H9 (cell line): ENCODE results near the gene EDRF1. TPM values are rescaled to one million over a fixed set of nuclear protein-coding genes. Genes with fewer than 3 reads are reported as not detected.

Experiments used
- DNase-seq: peaks from one replicate; pipeline ENCODE4 v3.0.0-alpha.2; 2017
- H2AFZ ChIP-seq: one replicate; pipeline ENCODE4 v1.6.1; 2013; ENCODE audit warnings: mild to moderate bottlenecking, low read length, control low read depth, moderate library complexity
- H2AK5ac ChIP-seq: 2 replicates; pipeline ENCODE4 v1.6.1; 2013; ENCODE audit warnings: low read length, control low read depth, mixed read lengths; ENCODE audit not compliant: insufficient read length
- H2BK120ac ChIP-seq: one replicate; pipeline ENCODE4 v1.6.1; 2013; ENCODE audit warnings: low read depth, mild to moderate bottlenecking, low read length, control low read depth, inconsistent platforms; ENCODE audit not compliant: poor library complexity, severe bottlenecking
- H2BK12ac ChIP-seq: 2 replicates; pipeline ENCODE4 v1.6.1; 2013; ENCODE audit warnings: low read length, control low read depth, mixed read lengths, low read depth; ENCODE audit not compliant: insufficient read length
- H2BK15ac ChIP-seq: 2 replicates; pipeline ENCODE4 v1.6.1; 2013; ENCODE audit warnings: low read depth, low read length, control low read depth
- H2BK20ac ChIP-seq: one replicate; pipeline ENCODE4 v1.6.1; 2013; ENCODE audit warnings: low read depth, mild to moderate bottlenecking, low read length, control low read depth, inconsistent platforms; ENCODE audit not compliant: poor library complexity, severe bottlenecking
- H2BK5ac ChIP-seq: 2 replicates; pipeline ENCODE4 v1.6.1; 2013; ENCODE audit warnings: low read length, control low read depth, mixed read lengths; ENCODE audit not compliant: insufficient read length
- H3K14ac ChIP-seq: 2 replicates; pipeline ENCODE4 v1.6.1; 2013; ENCODE audit warnings: low read length, control low read depth; ENCODE audit not compliant: insufficient read depth
- H3K18ac ChIP-seq: 2 replicates; pipeline ENCODE4 v1.6.1; 2013; ENCODE audit warnings: low read depth, mild to moderate bottlenecking, mixed read lengths, low read length, control low read depth; ENCODE audit not compliant: insufficient read length
- H3K23ac ChIP-seq: 2 replicates; pipeline ENCODE4 v1.6.1; 2013; ENCODE audit warnings: low read length, control low read depth, mixed read lengths, low read depth; ENCODE audit not compliant: insufficient read length
- H3K23me2 ChIP-seq: 2 replicates; pipeline ENCODE4 v1.6.1; 2013; ENCODE audit warnings: low read depth, mild to moderate bottlenecking, mixed read lengths, low read length, control low read depth; ENCODE audit not compliant: insufficient read length, poor library complexity, severe bottlenecking
- H3K27ac ChIP-seq: 2 replicates; pipeline ENCODE4 v1.5.1; 2013; ENCODE audit warnings: low read length, control low read depth, mixed read lengths, low read depth; ENCODE audit not compliant: insufficient read length
- H3K27me3 ChIP-seq: 2 replicates; pipeline ENCODE4 v1.6.1; 2013; ENCODE audit warnings: low read length, control low read depth, inconsistent platforms; ENCODE audit not compliant: insufficient read depth
- H3K4ac ChIP-seq: 2 replicates; pipeline ENCODE4 v1.6.1; 2013; ENCODE audit warnings: low read depth, mild to moderate bottlenecking, control low read depth, inconsistent platforms, low read length, moderate library complexity
- H3K4me1 ChIP-seq: 2 replicates; pipeline ENCODE4 v1.6.1; 2013; ENCODE audit warnings: low read length, control low read depth, inconsistent platforms; ENCODE audit not compliant: insufficient read depth
- H3K4me2 ChIP-seq: 2 replicates; pipeline ENCODE4 v1.6.1; 2013; ENCODE audit warnings: low read length, control low read depth, mixed read lengths; ENCODE audit not compliant: insufficient read length, insufficient read depth
- H3K56ac ChIP-seq: 2 replicates; pipeline ENCODE4 v1.6.1; 2013; ENCODE audit warnings: low read depth, mild to moderate bottlenecking, mixed read lengths, low read length, control low read depth; ENCODE audit not compliant: insufficient read length
- H3K79me1 ChIP-seq: 2 replicates; pipeline ENCODE4 v1.6.1; 2013; ENCODE audit warnings: low read depth, mild to moderate bottlenecking, moderate library complexity, low read length, control low read depth, inconsistent platforms; ENCODE audit not compliant: insufficient read depth, poor library complexity, severe bottlenecking
- H3K79me2 ChIP-seq: 2 replicates; pipeline ENCODE4 v1.6.1; 2013; ENCODE audit warnings: low read length, control low read depth, inconsistent platforms; ENCODE audit not compliant: insufficient read depth
- H3K9ac ChIP-seq: 2 replicates; pipeline ENCODE4 v1.6.1; 2013; ENCODE audit warnings: low read length, control low read depth, mixed read lengths; ENCODE audit not compliant: insufficient read length; ENCODE audit errors: extremely low read depth
- H3K9me3 ChIP-seq: one replicate; pipeline ENCODE4 v1.6.1; 2013; ENCODE audit warnings: low read depth, low read length, inconsistent platforms; ENCODE audit not compliant: control insufficient read depth
- H3T11ph ChIP-seq: one replicate; pipeline ENCODE4 v1.6.1; 2013; ENCODE audit warnings: mild to moderate bottlenecking, low read length, control low read depth, inconsistent platforms
- H4K20me1 ChIP-seq: one replicate; pipeline ENCODE4 v1.6.1; 2013; ENCODE audit not compliant: control insufficient read depth, insufficient read length, insufficient read depth
- H4K5ac ChIP-seq: 2 replicates; pipeline ENCODE4 v1.6.1; 2013; ENCODE audit warnings: low read depth, mild to moderate bottlenecking, mixed read lengths, low read length, control low read depth; ENCODE audit not compliant: insufficient read length
- H4K8ac ChIP-seq: replicated peaks from 2 replicates; pipeline ENCODE4 v1.6.1; 2013; ENCODE audit warnings: low read length, control low read depth, mixed read lengths, low read depth; ENCODE audit not compliant: insufficient read length
- H4K91ac ChIP-seq: 2 replicates; pipeline ENCODE4 v1.6.1; 2013; ENCODE audit warnings: low read depth, mild to moderate bottlenecking, moderate library complexity, mixed read lengths, low read length, control low read depth; ENCODE audit not compliant: insufficient read length
- H3K27ac Mint-ChIP-seq, 3 experiments: 2 replicates in 2 of 3; 3 replicates in 1 of 3; pipeline ENCODE4 v1.8.0; 2020 to 2021; ENCODE audit warnings: mixed read lengths in 3 of 3, mild to moderate bottlenecking in 1 of 3, moderate library complexity in 1 of 3
- H3K27me3 Mint-ChIP-seq: 2 replicates; pipeline ENCODE4 v1.8.0; 2021; ENCODE audit warnings: low read depth, mild to moderate bottlenecking, moderate library complexity, mixed read lengths
- H3K36me3 Mint-ChIP-seq, 3 experiments: 2 replicates in 2 of 3; 3 replicates in 1 of 3; pipeline ENCODE4 v1.8.0; 2020 to 2021; ENCODE audit warnings: low read depth in 3 of 3, mixed read lengths in 3 of 3; ENCODE audit not compliant: insufficient read depth in 1 of 3
- H3K4me1 Mint-ChIP-seq, 2 experiments: 2 replicates each; pipeline ENCODE4 v1.8.0; 2020; ENCODE audit warnings: mixed read lengths in 2 of 2
- H3K4me3 Mint-ChIP-seq, 2 experiments: 2 replicates in 1 of 2; 3 replicates in 1 of 2; pipeline ENCODE4 v1.8.0; 2020 to 2021; ENCODE audit warnings: mild to moderate bottlenecking in 2 of 2, mixed read lengths in 2 of 2, moderate library complexity in 1 of 2
- H3K9me3 Mint-ChIP-seq, 2 experiments: 2 replicates in 1 of 2; 3 replicates in 1 of 2; pipeline ENCODE4 v1.8.0; 2020; ENCODE audit warnings: mild to moderate bottlenecking in 2 of 2, mixed read lengths in 2 of 2, moderate library complexity in 1 of 2
- CTCF ChIP-seq: fragments of 200-600 bp; sonication (generic); conservative IDR thresholded peaks from 3 replicates; pipeline ENCODE4 v1.8.0; 2021; ENCODE audit warnings: antibody characterized with exemption, mild to moderate bottlenecking
- WGBS: extraction: QIAGEN DNeasy Blood & Tissue Kit; methylation state at CpG from one replicate; pipeline ENCODE4 v1.1.7; 2013; ENCODE audit warnings: missing lambda C conversion rate, low lambda C conversion rate, mixed read lengths; ENCODE audit not compliant: insufficient read length; ENCODE audit errors: extremely low coverage; 5-methylcytosine and 5-hydroxymethylcytosine counted together
- total RNA-seq: library from RNA; stranded (reverse); gene quantifications from 2 replicates; pipeline ENCODE4 v1.2.1, GENCODE V29; 2021

EDRF1 gene
- total RNA-seq, 1 experiment from 2014 or later = 51.0 TPM

- Histone ChIP-seq H2BK12ac (no peak overlapping the region), H3K9ac (no peak overlapping the region), H3K9me3 (no peaks in the 10 kb centered on the region), H3K79me2 (no peaks in the 10 kb centered on the region), H2AFZ (no peak overlapping the region), H4K5ac (no peak overlapping the region), H2BK5ac (no peak overlapping the region), H3K14ac (no peak overlapping the region), H3K27me3 (no peaks in the 10 kb centered on the region), H3K4ac (no peak overlapping the region), H3K4me1 (no peaks in the 10 kb centered on the region), H2BK120ac (no peak overlapping the region), H3K4me2 (no peak overlapping the region), H3K79me1 (no peaks in the 10 kb centered on the region), H3K23ac (no peak overlapping the region), H2BK20ac (no peak overlapping the region), H4K20me1 (no peaks in the 10 kb centered on the region), H4K91ac (no peak overlapping the region), H2AK5ac (no peak overlapping the region), H2BK15ac (no peak overlapping the region), H3K27ac (no peak overlapping the region), H3K18ac (no peak overlapping the region), H3K23me2 (no peaks in the 10 kb centered on the region), H4K8ac (no peak overlapping the region), H3K56ac (no peak overlapping the region), H3T11ph (no peak overlapping the region)
- Mint-ChIP-seq H3K27ac (no peak overlapping the region), H3K4me1 (no peaks in the 10 kb centered on the region), H3K27me3 (no peaks in the 10 kb centered on the region; the same call in 1 of the 2 replicates), H3K9me3 (no peaks in the 10 kb centered on the region), H3K4me3 (no peak overlapping the region), H3K36me3 (peaks cover 34 to 95% (median 81%) of the 10 kb centered on the region in 3 experiments)
- TF ChIP-seq CTCF = peak; percentile 40; the same call in 2 of the 3 replicates
- WGBS = no CpG with 5 or more reads among the region's 1 CpG
- no peak for DNase-seq
Observed at GRCh38 chr10:125734823-125735222, 15.3 kb downstream of the EDRF1 start.
